Measurements from ENCODE around the gene BOLA3.

Gene BOLA3

GRCh38 chr2:74103763-74104162 lies 43.9 kb downstream of the BOLA3 start:
- no peak for DNase-seq (ENCODE audit: low read depth, low spot score)
- TF ChIP-seq, protein P1, sequence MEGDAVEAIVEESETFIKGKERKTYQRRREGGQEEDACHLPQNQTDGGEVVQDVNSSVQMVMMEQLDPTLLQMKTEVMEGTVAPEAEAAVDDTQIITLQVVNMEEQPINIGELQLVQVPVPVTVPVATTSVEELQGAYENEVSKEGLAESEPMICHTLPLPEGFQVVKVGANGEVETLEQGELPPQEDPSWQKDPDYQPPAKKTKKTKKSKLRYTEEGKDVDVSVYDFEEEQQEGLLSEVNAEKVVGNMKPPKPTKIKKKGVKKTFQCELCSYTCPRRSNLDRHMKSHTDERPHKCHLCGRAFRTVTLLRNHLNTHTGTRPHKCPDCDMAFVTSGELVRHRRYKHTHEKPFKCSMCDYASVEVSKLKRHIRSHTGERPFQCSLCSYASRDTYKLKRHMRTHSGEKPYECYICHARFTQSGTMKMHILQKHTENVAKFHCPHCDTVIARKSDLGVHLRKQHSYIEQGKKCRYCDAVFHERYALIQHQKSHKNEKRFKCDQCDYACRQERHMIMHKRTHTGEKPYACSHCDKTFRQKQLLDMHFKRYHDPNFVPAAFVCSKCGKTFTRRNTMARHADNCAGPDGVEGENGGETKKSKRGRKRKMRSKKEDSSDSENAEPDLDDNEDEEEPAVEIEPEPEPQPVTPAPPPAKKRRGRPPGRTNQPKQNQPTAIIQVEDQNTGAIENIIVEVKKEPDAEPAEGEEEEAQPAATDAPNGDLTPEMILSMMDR (IDR thresholded peaks at IDR 0.05; ENCODE audit: low read depth, low read length) = no peak
- in situ Hi-C loops (cut with HindIII; ENCODE audit: low sequenced_read_pairs) = no loop called here
- no peak overlapping the region for H3K4me3 ChIP-seq (ENCODE audit: low read depth, low read length)

DNA sequence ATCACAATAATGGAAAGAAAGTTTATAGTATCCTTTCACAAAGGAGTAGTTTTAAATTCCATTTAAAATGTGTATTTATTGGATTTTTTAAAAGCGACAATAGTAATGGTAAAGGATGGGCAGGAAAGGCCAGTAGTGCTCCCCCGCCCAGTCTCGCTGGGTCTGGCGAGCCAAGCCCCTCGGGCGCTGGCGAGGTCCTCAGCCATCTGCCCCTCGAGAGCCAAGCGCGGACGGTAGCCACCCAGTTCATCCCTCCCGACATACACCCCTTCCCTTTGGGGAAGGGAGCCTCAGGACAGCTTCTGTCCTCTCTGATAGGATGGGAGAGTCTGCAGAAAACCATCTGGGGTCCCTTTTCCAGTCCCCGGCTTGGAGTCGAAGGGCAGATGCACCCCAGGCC lies 45.2 kb downstream of the BOLA3 start:
- TF ChIP-seq, protein P1 (IDR thresholded peaks at IDR 0.05; ENCODE audit: low read depth, low read length) = no peak
- no peak for DNase-seq (ENCODE audit: low read depth, low spot score)
- H3K4me3 ChIP-seq (ENCODE audit: low read depth, low read length) = no peak overlapping the region
- in situ Hi-C loops (cut with HindIII; ENCODE audit: low sequenced_read_pairs) = no loop called here

DNA sequence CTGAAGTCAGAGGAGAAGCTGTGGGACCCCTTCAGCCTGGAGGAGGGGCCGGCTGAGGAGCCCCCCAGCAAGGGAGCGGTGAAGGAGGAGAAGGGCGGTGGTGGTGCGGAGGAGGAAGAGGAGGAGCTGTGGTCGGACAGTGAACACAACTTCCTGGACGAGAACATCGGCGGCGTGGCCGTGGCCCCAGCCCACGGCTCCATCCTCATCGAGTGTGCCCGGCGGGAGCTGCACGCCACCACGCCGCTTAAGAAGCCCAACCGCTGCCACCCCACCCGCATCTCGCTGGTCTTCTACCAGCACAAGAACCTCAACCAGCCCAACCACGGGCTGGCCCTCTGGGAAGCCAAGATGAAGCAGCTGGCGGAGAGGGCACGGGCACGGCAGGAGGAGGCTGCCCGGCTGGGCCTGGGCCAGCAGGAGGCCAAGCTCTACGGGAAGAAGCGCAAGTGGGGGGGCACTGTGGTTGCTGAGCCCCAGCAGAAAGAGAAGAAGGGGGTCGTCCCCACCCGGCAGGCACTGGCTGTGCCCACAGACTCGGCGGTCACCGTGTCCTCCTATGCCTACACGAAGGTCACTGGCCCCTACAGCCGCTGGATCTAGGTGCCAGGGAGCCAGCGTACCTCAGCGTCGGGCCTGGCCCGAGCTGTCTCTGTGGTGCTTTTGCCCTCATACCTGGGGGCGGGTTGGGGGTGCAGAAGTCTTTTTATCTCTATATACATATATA lies 46.0 kb downstream of the BOLA3 start:
- in situ Hi-C loops (cut with HindIII; ENCODE audit: low sequenced_read_pairs) = no loop called here
- H3K4me3 ChIP-seq (ENCODE audit: low read depth, low read length) = no peak overlapping the region
- no peak for DNase-seq (ENCODE audit: low read depth, low spot score)
- TF ChIP-seq, protein P1 (IDR thresholded peaks at IDR 0.05; ENCODE audit: low read depth, low read length) = no peak

GRCh38 chr2:74100254-74101216 lies 47.2 kb downstream of the BOLA3 start:
- no peak overlapping the region for H3K4me3 ChIP-seq (ENCODE audit: low read depth, low read length)
- TF ChIP-seq, protein P1 (IDR thresholded peaks at IDR 0.05; ENCODE audit: low read depth, low read length) = no peak
- in situ Hi-C loops (cut with HindIII; ENCODE audit: low sequenced_read_pairs) = no loop called here
- DNase-seq (ENCODE audit: low read depth, low spot score) = no peak

- no peak overlapping the region for H3K4me3 ChIP-seq (ENCODE audit: low read depth, low read length)
- no peak for DNase-seq (ENCODE audit: low read depth, low spot score)
- in situ Hi-C loops (cut with HindIII; ENCODE audit: low sequenced_read_pairs) = no loop called here
- TF ChIP-seq, protein P1 (IDR thresholded peaks at IDR 0.05; ENCODE audit: low read depth, low read length) = no peak
Measured at GRCh38 chr2:74099835-74100234, 47.9 kb downstream of the BOLA3 start.

DNA sequence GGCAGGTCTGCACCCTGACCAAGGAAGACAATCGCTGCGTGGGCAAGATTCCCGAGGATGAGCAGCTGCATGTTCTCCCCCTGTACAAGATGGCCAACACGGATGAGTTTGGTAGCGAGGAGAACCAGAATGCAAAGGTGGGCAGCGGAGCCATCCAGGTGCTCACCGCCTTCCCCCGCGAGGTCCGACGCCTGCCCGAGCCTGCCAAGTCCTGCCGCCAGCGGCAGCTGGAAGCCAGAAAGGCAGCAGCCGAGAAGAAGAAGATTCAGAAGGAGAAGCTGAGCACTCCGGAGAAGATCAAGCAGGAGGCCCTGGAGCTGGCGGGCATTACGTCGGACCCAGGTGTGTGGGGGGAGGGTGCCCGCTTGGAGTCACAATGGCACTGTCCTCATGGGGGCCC lies 48.4 kb downstream of the BOLA3 start:
- TF ChIP-seq, protein P1 (IDR thresholded peaks at IDR 0.05; ENCODE audit: low read depth, low read length) = no peak
- in situ Hi-C loops (cut with HindIII; ENCODE audit: low sequenced_read_pairs) = no loop called here
- no peak overlapping the region for H3K4me3 ChIP-seq (ENCODE audit: low read depth, low read length)
- DNase-seq (ENCODE audit: low read depth, low spot score) = no peak
